ENCODE data around the gene CALML3. TPM values are rescaled to one million over a fixed set of nuclear protein-coding genes. Genes with fewer than 3 reads are reported as not detected.

CALML3 gene
- polyA plus RNA-seq, 12 donors: 0.18 to 0.50 (median 0.33) TPM; not detected in 2

GRCh38 chr10:5525561-5526341 lies 990 bp downstream of the CALML3 start:
- no peak for DNase-seq

GRCh38 chr10:5526691-5527331 lies 2.0 kb downstream of the CALML3 start:
- no peak for DNase-seq

GRCh38 chr10:5527332-5528200 lies 2.8 kb downstream of the CALML3 start:
- DNase-seq: no peak

- no peak for DNase-seq
Measured at GRCh38 chr10:5528989-5529701, 4.4 kb downstream of the CALML3 start.

- DNase-seq: no peak
Measured at GRCh38 chr10:5529702-5530411, 5.1 kb downstream of the CALML3 start.

GRCh38 chr10:5530412-5530806 lies 5.6 kb downstream of the CALML3 start:
- DNase-seq: no peak

GRCh38 chr10:5530846-5531557 lies 6.2 kb downstream of the CALML3 start:
- DNase-seq: no peak

- no peak for DNase-seq
Measured at GRCh38 chr10:5531558-5532306, 7.0 kb downstream of the CALML3 start.

GRCh38 chr10:5532307-5532605 lies 7.5 kb downstream of the CALML3 start:
- no peak for DNase-seq

GRCh38 chr10:5532618-5533097 lies 7.9 kb downstream of the CALML3 start:
- DNase-seq: no peak

GRCh38 chr10:5533098-5533731 lies 8.5 kb downstream of the CALML3 start:
- DNase-seq: no peak

GRCh38 chr10:5534051-5534821 lies 9.5 kb downstream of the CALML3 start:
- DNase-seq: no peak

GRCh38 chr10:5534880-5535856 lies 10.4 kb downstream of the CALML3 start:
- DNase-seq: no peak

GRCh38 chr10:5536486-5537081 lies 11.8 kb downstream of the CALML3 start:
- DNase-seq: no peak

GRCh38 chr10:5537684-5538083 lies 12.9 kb downstream of the CALML3 start:
- no peak for DNase-seq

GRCh38 chr10:5538446-5538845 lies 13.7 kb downstream of the CALML3 start:
- DNase-seq: no peak
